Amniotic stem cell (primary cell): ENCODE results near the gene ESX1.
A peak's percentile ranks its signal among the peaks of the same experiment; 100 is the strongest.
"Not testable (repeated sequence)": the region's sequence is repeated elsewhere in the genome, so short reads cannot be mapped to it uniquely, and the experiment has no call there.

Experiments used
- DNase-seq: peaks from one replicate; lab custom pipeline; 2025; lab: John Stamatoyannopoulos, UW

The ESX1 gene

DNA sequence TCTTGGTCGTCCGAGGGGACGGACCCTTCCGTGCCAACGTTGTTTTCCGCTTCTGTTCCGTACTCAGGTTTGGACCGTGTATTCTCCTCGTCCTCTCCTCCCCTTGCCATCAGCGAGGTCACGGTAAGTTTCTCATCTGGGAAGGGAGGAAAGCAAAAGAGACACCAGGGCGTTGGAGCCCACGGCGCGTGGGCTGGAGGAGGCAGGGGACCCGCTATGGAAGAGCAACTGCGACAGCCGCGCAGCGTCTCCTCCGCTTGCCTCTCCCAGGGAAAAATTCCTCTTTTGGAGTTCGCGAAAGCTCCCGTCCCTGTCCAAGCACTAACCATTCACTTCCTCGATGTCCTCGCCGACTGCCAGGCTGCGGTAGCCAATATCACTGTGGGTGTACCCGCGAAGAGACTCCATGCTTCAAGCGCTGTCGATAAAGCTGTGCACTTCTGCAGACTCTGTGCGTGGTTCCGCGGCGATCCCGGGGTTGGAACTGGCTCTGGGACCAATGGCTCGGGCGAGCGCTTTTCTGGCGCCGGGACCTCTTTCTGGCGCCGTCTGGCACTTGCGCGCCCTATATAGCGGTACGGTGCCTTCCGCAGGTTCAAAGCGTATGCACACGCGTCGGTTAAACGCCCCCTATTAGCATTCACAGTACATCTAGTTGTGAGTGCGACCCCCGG lies at the start of gene ESX1:
Gene ESX1, minus strand, starts transcription at position 492 of the 674 bp plus-strand sequence. Its CDS starts 84 bp downstream, at position 408.
- no peak for DNase-seq

DNA sequence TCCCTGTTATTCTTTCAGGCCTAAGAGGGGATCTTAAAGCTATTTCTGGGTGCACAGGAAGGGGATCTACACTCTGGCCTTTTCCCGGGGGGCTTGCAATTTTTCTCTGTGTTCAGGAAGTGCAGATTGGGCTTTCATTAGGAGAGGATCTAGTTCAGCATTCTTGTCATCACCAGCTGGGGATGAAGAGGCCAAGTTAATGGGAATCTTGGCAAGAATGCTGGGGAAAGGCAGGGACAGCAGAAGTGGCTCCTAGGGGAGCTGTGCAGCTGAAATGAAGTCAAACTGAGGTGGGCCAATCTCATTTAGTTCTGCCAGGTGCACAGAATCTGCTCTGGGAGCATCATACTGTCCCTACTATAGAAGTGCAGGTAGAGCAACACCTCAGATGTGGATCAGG lies 40.9 kb upstream of the ESX1 start:
- no peak for DNase-seq

DNA sequence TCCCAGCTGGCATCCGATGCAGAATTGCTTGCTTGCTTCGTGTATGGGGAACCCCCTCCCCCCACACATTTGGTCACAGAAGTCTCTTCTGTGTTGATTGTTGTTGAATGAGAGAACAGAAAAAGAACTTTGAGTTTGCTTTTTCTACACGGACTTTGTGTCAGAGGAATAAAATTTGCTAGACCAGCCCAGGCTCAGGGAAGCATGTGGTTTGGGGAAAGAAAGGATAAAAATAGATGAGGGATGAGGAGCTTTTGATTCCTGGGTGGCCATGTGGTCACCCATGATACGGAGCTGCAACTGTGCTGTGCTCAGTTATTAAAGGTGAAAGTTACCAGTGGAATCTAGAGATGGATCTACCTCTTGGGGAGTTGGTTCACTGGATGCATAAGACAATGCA lies 34.2 kb upstream of the ESX1 start:
- DNase-seq, result no peak

DNA sequence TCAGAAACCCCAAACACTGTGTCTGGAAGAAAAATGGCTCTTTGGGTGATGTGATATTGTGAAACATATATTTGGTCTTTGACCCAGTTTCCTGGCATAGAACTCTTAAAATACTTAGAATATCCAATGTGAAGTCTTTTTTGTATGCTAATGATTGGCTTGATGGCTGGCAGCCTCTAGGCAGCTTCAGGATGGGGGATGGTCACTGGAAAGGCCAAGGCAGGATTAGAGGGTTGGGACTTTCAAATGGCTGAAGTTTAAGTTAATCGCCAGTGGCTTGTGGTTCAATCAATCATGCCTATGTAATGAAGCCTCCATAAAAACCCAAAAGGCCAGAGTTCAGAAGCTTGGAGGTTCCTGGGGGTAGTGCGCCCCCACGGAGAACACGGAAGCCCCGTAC lies 33.5 kb upstream of the ESX1 start:
- DNase-seq, result no peak

DNA sequence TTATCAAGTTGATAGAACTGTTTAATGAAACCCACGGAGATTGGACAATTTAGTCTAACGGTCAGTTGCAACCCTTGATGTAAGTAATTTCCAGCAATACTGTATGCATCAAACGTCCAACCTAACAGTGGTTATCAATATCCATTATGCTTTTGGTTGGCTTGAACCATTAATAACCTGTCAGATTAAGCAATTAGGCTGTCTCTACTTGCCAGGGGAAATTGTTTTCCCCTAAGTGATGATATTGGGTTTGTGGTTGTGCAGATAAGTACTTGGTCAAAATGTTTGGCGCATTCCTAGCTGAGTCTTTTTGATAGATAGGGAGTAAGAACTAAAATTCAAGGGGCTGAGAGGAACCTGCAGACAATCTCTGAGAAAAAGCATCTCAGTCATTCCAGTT lies 30.5 kb upstream of the ESX1 start:
- no peak for DNase-seq

DNA sequence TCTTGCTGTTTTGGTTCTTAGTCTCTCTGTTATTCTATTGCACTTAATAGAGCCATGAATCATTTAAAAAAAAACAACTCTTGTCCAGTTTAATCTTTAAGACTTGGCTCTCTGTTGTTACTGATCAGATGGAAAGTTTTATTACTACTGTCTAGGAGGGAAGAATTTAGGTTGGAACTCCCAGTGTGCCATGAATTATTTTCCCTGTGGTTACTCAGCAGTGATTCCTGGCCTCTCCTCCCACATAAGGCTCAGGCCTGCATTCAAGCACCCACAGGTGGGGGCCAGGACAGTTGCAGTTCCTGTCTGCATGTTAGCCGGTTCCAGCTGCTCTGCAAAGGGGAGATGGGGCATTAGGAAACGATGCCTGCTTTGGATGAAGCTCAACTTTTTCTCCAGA lies 29.8 kb upstream of the ESX1 start:
- no peak for DNase-seq

DNA sequence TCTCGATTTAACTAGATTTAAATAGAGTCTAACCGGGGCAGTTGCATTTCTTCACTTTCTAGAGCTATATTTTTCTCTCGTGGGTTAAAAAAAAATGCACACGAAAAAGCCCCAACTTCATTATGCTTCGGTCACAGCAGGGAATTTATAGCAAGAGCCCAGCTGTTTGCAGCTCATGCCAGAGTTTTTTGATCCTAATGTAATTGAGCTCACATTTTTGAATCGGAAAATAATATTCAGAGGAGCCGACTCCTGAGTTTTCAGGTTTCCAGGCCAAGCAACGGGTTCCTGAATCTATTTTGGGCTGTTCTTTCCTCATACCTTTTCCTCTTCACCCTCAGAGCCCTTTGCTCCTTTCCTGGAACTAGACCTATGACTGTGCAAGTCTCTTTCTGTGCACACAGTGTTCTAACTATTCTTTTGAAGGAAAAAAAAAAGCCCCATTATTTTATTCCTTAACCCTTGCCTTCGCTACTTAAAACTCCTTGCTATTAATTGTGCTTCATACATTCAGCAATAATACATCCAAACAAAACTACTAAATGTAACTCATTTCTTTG lies 27.5 kb upstream of the ESX1 start:
- DNase-seq, result no peak

DNA sequence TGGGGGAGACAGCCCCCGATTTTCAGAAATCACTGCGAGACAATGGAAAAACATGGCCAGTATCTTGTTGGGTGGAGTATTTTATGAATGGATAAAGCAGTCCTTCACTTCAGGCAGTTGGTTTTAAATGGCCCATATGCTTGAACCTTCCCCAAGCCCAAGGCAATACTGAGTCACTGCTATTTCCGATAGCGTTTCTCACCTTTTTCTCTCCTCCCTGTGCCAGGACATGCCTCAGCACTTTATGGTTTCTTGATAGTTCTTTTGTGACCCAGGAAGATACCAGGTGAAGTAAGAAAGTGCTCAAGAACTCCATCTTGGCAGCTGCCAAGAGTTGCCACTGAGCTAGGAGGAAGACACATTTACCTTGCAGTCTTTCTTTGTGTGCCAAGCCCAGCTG lies 26.8 kb upstream of the ESX1 start:
- no peak for DNase-seq

DNA sequence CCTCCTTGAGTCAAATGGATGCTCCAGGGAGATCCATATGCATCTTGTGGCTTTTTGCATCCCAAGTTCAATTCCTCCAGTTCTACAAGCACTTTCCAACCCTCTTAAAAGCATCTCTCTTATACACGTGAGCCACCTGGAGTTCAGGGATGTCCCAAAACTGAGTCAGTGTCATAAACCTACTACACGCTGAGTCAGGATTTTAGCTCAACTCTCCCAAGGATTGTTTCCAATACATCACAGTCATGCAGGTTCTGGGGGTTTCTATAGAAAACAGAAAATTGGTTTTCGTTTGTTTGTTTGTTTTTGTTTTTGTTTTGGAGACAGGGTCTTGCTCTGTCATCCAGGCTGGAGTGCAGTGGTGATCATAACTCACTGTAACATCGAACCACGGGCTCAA lies 25.9 kb upstream of the ESX1 start:
- no peak for DNase-seq

DNA sequence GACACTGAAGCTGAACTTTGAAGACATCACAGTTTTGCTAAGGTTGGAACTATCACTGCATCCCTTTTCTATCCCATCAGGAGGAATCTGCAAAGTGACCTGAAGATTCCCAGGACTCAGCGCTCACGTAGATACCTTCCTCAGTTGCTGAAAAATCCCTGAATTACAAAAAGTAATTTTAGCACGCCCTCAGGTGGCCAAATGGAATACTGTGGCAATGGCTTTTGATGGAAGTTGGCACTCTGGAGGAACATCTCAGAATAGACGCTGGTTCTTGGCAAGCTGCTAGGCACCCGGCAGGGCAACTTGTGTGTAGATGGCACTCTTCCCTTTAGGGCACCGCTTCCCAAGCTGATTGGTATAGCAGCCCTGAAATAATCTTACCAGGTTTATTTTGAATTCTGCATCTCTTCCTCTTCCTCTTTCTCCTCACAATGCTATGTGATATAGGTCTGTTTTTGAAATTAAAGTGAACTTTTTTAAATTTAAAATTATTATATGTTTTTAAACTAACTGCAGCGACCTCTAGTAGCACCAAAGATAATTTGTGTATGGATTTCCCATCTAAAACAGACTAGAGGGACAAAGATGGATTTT lies 16.3 kb upstream of the ESX1 start:
- peak; percentile 1 for DNase-seq

DNA sequence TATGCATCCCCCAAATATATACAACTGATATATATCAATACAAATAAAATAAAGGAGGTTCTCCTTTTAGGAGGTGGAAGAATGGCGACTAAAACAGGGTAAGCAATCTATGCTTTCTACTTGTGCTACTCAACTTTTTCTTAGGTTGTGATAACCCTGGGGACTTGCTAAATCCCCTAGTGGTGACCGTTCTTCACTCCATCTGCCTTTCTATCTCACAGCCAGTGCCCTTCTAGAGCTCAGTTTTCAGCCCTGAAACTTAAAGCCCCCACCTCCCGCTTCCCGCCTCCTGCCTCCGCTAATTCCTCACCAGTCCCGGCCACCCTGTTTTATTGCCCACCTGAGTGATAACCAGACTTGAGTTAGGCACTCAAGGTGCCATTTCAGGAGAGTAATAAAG lies 15.5 kb upstream of the ESX1 start:
- DNase-seq, result no peak

DNA sequence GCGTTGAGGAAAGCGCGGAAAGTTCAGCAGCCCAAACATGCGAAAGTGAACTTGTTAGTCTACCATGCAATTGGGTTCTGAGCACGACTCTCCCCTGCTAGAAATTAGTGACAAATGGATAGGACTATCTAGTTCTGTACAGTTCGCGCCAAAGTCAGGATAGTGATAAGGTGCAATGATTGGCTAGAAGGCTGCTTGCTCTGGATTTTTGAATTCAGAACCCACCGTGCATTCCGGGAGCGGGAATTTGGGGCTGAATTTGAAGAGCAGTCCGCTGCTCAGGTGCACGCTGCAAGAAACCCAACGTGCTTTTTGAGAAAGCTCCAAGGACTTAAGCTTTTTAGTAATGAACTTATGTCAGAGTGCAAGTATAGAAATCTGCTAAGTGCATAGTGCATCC lies 732 bp upstream of the ESX1 start:
- no peak for DNase-seq

DNA sequence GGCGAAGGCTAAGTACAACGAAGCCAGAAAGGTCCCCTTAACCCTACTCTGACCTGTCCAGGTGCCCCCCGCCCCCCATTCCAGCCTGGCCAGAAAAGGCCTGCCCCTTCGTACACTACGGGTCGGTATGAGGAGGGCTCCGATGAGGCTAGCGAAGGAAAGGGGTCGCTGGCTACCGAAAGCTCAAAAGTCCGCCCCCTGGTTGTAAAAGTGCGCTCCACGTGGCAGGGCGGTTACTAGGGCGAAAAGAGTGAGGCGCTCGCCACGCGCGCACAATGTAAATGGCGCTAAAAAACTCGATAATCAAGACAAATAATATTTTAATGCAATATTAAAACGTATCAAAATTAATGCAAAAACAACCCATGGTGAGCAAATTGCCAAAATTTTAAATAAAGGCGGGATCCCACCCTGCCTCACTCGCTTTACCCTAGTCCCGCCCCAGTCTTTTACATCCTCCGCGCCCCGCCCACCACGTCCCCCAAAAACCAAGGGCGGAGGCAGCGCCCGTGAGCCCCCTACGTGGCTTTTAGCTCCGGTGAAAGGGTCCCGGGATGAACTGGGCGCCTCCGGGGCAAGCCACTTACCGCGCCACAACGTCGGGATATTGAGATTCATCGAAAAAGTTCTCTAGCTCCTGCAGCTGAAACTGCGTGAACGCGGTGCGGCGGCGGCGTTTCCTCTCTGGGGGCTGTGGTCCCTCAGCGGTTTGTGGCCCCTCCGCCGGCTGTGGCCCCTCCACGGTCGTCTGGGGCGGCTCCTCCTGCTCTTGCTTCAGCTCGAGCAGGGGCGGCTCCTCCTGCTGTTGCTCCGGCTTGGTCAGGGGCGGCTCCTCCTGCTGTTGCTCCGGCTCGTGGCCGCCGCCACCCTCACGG lies 929 bp downstream of the ESX1 start:
- DNase-seq, result no peak

DNA sequence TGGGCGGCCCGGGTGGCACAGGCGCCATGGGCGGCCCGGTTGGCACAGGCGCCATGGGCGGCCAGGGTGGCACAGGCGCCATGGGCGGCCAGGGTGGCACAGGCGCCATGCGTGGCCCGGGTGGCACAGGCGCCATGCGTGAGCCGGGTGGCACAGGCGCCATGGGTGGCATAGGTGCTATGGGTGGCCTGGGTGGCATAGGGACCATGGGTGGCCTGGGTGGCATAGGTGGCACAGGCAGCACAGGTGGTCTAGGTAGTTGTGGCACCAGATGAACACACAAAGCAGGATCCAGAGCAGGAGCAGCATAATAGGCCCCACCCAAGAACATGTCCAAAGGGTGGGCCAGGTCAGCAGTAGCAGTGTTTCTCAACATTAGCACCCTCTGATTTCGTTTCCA lies 4.3 kb downstream of the ESX1 start:
- no peak for DNase-seq

DNA sequence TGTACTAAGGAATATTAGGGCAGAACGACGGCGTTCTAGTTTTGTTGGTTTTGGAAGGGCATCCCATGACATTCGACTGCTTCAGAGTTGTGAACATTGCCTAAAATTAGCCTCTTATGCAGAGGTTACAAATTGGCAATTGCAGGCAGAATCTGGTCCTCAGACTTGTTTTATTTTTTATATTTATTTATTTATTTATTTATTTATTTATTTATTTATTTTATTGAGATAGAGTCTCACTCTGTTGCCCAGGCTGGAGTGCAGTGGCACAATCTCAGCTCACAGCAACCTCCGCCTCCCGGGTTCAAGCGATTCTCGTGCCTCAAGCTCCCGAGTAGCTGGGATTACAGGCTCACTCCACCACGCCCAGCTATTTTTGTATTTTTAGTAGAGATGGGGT lies 24.7 kb downstream of the ESX1 start:
- DNase-seq, result not testable (repeated sequence)

DNA sequence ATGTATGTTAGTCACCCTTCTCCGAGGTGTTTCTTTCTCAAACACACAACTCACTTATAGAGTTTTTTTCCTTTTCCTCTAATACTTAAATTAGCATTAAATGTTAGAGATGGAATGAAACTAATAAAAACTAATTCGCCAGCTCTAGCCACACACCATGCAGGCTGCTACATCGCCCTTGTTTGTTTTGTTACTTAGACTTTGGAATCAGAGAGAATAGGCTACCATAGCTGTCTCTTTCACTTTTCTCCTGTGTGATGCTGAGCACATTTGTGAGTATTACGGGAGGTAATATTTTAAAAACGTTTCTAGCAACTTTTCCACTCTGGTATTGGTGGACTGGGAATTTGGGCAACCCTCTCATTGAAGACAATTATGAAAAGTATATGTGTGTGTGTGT lies 43.5 kb downstream of the ESX1 start:
- no peak for DNase-seq

DNA sequence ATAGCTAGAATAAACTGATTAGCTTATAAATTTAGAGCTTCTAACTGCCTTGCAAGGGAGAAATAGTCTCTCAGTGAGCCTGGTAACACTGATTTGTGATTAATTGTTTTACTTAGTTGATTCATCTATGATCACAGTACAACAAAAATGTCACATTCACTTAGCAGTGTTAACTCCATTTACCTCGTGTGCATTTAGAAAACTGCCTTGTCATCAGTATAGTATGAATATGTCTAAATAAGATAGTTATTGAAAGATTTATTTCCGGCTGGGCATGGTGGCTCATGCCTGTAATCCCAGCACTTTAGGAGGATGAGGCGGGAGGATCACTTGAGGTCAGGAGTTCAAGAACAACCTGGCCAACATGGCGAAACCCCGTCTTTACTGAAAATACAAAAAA lies 49.2 kb downstream of the ESX1 start:
- DNase-seq, result no peak
